ENCODE results near the gene TCEA2.

GRCh38 chr20:64119681-64120341, 56.8 kb downstream of the TCEA2 start:
- TF ChIP-seq NFYC (CRISPR knock-in tag; IDR thresholded peaks at IDR 0.05) (no peak), ZNF550 (CRISPR knock-in tag; IDR thresholded peaks at IDR 0.05; ENCODE audit: borderline replicate concordance) (no peak)
